ENCODE results near the gene SCARB1.

DNA sequence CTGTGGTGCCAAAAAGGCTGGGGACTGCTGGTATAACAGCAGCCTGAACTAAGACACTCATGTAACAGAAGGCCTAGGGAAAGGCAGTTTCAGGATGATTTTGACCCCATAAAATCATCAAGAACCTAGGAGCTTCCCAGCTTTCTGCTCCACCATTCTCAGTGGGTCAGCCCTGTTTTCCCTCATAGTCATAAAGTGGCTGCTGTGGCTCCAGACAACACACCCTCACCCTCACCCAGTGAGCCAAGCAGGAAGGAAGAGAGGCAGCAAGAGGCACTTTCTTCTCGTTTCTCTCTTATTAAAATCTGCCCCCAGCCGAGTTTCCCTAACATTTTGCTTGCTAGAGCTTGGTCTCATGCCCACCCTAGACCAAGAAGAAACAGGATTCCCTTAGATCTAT lies 131.8 kb downstream of the SCARB1 start:
- TF ChIP-seq EZH2 (IDR thresholded peaks at IDR 0.05): no peak
- TF ChIP-seq POLR2AphosphoS5 (IDR thresholded peaks at IDR 0.05; ENCODE audit: borderline replicate concordance, low read depth, low read length): no peak
- no peak for TF ChIP-seq FOXP2 (optimal IDR thresholded peaks at IDR 0.05; ENCODE audit: control extremely low read depth, extremely low read length, insufficient read depth)

Data from SK-N-MC (cell line).